ENCODE data around the gene GBA3.

DNA sequence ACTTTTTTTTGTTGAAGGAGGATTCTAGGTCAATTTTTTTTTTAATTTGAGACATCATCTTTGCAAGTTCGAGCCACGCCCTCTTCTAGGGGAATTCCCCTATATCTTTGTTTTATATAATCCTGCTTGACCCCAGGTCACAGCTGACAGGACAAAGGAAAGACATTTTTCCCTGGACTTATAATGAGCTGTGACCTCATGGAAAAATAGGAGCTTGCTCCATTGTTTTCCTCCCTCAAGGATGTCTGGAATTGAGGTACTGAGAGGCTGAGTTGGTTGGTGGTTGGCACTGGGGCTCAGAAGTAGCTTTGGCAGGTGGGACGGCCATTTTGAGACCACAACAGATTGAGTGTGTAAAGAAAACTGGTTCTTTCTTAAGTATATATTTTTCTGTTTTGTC lies 49.0 kb downstream of the GBA3 start:
- TF ChIP-seq, protein P1, sequence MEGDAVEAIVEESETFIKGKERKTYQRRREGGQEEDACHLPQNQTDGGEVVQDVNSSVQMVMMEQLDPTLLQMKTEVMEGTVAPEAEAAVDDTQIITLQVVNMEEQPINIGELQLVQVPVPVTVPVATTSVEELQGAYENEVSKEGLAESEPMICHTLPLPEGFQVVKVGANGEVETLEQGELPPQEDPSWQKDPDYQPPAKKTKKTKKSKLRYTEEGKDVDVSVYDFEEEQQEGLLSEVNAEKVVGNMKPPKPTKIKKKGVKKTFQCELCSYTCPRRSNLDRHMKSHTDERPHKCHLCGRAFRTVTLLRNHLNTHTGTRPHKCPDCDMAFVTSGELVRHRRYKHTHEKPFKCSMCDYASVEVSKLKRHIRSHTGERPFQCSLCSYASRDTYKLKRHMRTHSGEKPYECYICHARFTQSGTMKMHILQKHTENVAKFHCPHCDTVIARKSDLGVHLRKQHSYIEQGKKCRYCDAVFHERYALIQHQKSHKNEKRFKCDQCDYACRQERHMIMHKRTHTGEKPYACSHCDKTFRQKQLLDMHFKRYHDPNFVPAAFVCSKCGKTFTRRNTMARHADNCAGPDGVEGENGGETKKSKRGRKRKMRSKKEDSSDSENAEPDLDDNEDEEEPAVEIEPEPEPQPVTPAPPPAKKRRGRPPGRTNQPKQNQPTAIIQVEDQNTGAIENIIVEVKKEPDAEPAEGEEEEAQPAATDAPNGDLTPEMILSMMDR (IDR thresholded peaks at IDR 0.05), result no peak
- no peak for TF ChIP-seq POLR2A (IDR thresholded peaks at IDR 0.05)
- TF ChIP-seq POLR2AphosphoS5 (IDR thresholded peaks at IDR 0.05), result no peak
